ENCODE measurements around the gene PRPH.

GRCh38 chr12:49284672-49285071, 10.3 kb upstream of the PRPH start:
- TF ChIP-seq EZH2phosphoT487 (IDR thresholded peaks at IDR 0.05; ENCODE audit: insufficient read depth, low read depth) (no peak), EZH2 (IDR thresholded peaks at IDR 0.05; ENCODE audit: insufficient read depth, poor library complexity, severe bottlenecking) (no peak)

Measured in GM23248 (cell line).